Vagina (tissue), 2 donors: ENCODE results near the gene MRPL27.

Experiments used
- CTCF ChIP-seq, 3 experiments: fragments of 450-650 bp in 2 of 3; fragments of 200-600 bp in 1 of 3; sonication (generic) in 1 of 3; IDR thresholded peaks; one replicate each; pipeline ENCODE4 v1.5.1; 2017 to 2019; ENCODE audit warnings: antibody characterized with exemption in 3 of 3, mild to moderate bottlenecking in 2 of 3, moderate library complexity in 2 of 3
- POLR2A ChIP-seq, 2 donors: fragments of 450-650 bp; IDR thresholded peaks; one replicate each; pipeline ENCODE4 v1.6.1; 2017; ENCODE audit warnings: antibody characterized with exemption in 2 of 2, mild to moderate bottlenecking in 2 of 2, moderate library complexity in 2 of 2
- POLR2AphosphoS5 ChIP-seq, 2 donors: sonication (generic); formaldehyde crosslinking; IDR thresholded peaks; one replicate each; pipeline ENCODE4 v1.9.0; 2017; ENCODE audit warnings: antibody characterized with exemption in 2 of 2, mild to moderate bottlenecking in 2 of 2, low read depth in 1 of 2; ENCODE audit not compliant: insufficient read depth in 1 of 2

- TF ChIP-seq POLR2A (IDR thresholded peaks at IDR 0.05) (no peak), CTCF (IDR thresholded peaks at IDR 0.05) (no peak), POLR2AphosphoS5 (IDR thresholded peaks at IDR 0.05; ENCODE audit: insufficient read depth in 1 of 2, low read depth in 1 of 2) (peak in 1 of 2 donors; percentile 61)
Observed at GRCh38 chr17:50318501-50319285, 54.3 kb downstream of the MRPL27 start.
